Stimulated activated CD8-positive, alpha-beta memory T cell treated with anti-CD3 and anti-CD28 coated beads, Interleukin-7, amount 100 ng/mL, for 48 hours (primary cell): ENCODE data around the gene IGSF3.
"Not testable (repeated sequence)": the region's sequence is repeated elsewhere in the genome, so short reads cannot be mapped to it uniquely, and the experiment has no call there.

Source experiments
- DNase-seq, 2 donors: peaks; one replicate each; pipeline ENCODE4 v3.0.0-alpha.2; 2020; ENCODE audit warnings: low read depth in 1 of 2; ENCODE audit errors: extremely low read depth in 1 of 2

The IGSF3 gene

DNA sequence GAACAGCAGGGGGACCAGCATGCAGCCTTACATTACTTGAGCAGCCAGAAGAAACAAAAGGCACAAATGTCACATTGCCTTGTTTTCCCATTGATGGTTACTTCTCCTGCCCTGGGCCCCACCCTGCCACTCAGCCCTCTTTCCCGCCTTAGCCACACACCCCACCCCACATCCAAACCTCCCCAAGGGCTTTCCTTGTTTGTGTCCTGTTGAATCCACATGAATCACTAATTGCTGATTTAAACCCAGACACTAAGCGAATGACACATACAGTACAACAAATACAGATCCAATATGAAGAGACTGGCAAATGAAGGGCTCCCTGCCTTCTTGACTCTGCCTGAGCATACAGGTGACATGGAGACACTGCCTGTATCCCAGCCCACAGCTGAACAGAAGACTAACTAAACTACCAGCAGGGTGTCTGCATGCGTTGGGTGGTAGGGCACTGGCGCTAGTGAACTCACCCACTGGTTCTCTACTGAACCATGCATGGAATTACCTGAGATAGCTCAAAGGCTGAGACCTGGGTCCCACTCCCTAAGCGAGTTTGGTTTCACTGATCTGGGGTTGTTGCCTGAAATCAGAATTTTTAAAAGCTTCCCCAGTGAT, 3.1 kb downstream of the IGSF3 start:
- DNase-seq: no peak

GRCh38 chr1:116663821-116664220, 3.7 kb downstream of the IGSF3 start:
- DNase-seq: no peak

DNA sequence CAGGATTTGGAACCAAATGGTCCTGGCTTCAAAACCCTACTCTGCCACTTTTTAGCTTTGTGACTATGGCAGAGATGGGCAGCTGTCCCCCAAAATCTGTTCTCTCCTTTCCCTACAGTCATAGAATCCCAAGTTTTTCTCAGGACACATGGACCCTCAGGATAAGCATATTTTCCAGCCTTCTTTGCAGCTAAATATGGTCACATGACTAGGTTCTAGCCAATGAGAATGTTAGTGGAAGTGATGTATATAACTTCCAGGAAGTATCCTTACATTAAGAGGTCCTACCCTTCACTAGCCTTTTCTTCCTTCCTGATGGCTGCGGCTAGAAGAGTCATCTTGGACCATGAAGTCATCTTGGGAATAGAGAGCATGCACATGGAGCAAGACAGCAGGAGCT, 5.9 kb downstream of the IGSF3 start:
- DNase-seq: no peak

DNA sequence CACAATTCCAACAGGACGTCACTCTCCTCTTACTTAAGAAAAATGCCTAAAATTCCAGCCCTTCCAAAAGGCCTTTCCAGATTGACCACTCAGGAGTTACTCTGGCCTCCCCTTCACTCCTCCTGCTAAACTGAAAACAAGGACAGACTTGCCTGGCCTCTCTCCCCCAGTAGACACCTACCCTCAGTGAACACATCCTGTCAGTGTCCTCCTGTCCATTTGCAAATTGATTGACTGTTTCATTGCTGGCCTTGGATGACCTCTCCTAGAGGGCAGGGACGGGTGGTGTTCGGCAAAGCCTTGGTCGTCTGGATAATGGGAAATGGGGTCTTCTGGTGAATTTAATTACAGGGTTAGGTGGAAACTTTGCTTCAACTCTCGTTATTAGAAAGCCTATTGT, 8.9 kb downstream of the IGSF3 start:
- not testable (repeated sequence) for DNase-seq

GRCh38 chr1:116657836-116658235, 9.7 kb downstream of the IGSF3 start:
- not testable (repeated sequence) for DNase-seq

DNA sequence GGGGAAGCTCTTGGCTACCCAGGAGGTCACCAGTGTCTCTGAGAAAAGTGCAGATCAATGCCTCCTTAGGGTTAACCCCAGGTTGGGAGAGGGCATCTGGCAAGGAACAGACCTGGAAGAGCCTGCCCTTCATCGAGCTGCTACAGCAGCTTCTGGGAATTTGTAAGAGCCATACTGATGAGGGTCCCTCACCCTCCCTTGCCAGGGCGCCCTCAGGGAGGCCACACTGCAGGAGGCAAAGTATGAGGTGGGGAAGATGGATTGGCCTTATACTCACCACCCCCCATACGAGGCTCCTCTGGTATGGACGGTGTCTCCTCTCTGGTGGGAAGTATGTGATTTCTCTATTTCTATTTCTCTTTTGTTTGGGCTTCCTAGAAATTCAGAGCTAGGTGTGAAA, 13.2 kb downstream of the IGSF3 start:
- no peak for DNase-seq

DNA sequence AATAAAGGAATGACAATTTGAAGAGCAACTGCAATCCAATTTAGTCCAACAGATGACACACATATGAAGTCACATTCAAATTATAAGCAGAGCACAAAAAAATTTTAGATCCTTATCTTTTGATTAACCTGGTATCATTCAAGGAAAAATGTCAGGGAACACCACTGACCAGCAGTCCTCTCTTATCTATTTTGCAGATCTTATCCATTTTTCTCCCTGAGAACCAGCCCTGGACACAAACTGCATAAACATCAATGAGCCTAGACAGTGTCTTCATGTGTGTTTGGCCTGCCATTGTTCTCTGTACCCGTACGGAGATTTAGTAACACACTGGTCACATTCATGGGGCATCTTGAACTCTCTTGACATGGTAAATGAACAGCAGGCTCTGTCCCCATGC, 14.9 kb downstream of the IGSF3 start:
- DNase-seq: not testable (repeated sequence)

- not testable (repeated sequence) for DNase-seq
These were observed 16.8 kb downstream of the IGSF3 start for GRCh38 chr1:116650781-116651180.

- not testable (repeated sequence) for DNase-seq
These were observed 18.5 kb downstream of the IGSF3 start for GRCh38 chr1:116649041-116649440.

GRCh38 chr1:116648325-116648724, 19.2 kb downstream of the IGSF3 start:
- DNase-seq: not testable (repeated sequence)

DNA sequence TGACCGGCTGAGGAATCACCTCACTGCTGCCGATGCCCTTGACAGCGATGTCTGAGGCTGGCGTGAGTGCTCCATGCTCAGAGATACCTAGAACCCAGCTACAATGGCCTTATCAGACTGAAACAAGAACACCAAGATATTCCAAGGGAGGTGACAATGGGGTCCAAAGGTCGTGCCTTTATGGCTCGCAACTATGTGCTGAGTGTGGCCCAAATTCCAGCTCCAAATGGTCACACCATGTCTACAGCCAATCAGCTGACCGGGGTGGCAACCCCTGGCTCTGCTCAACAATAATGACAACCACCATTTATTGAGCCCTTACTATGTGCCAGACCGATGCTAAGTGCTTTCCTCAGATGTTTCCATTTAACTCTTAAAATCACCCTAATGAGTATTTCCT, 20.3 kb downstream of the IGSF3 start:
- DNase-seq: not testable (repeated sequence)

- DNase-seq: not testable (repeated sequence)
These were observed 20.8 kb downstream of the IGSF3 start for GRCh38 chr1:116646673-116647170.

- DNase-seq: not testable (repeated sequence)
These were observed 21.5 kb downstream of the IGSF3 start for GRCh38 chr1:116645802-116646672.

DNA sequence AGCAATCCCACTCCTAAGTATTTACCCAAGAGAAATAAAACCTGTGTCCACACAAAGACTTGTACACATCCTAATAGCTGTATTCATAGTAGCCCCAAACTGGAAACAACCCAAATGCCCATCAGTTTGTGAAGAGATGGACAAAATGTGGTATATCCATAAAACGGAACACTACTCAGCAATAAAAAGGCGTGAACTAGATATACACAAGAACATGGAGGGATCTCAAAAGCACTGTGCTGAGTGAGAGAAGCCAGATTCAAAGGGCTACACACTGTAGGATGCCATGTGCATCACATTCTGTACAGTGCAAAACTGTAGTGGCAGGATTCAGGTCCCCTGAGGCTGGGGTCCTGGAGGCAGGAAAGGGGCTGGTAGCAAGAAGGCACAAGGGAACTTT, 22.5 kb downstream of the IGSF3 start:
- DNase-seq: not testable (repeated sequence)

DNA sequence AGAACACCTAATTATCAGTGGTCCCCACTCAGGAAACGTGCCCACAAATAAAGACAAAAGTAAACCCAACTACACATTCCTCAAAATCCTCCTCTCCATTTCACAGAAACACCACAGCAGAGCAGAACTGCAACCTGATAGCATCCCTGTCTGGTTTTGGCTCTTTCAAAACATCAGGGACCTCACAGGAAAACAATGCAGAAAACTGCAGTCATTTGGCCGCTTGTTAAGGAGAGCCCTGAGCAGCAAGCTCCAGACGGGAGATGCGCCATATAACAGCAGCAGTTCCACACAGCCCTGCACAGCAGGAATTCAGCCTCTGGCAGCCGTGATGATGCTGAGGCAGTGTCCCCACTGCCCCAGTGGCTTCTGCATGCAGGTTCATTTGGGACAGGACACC, 23.4 kb downstream of the IGSF3 start:
- DNase-seq: not testable (repeated sequence)

GRCh38 chr1:116643281-116643751, 24.2 kb downstream of the IGSF3 start:
- DNase-seq: not testable (repeated sequence)

DNA sequence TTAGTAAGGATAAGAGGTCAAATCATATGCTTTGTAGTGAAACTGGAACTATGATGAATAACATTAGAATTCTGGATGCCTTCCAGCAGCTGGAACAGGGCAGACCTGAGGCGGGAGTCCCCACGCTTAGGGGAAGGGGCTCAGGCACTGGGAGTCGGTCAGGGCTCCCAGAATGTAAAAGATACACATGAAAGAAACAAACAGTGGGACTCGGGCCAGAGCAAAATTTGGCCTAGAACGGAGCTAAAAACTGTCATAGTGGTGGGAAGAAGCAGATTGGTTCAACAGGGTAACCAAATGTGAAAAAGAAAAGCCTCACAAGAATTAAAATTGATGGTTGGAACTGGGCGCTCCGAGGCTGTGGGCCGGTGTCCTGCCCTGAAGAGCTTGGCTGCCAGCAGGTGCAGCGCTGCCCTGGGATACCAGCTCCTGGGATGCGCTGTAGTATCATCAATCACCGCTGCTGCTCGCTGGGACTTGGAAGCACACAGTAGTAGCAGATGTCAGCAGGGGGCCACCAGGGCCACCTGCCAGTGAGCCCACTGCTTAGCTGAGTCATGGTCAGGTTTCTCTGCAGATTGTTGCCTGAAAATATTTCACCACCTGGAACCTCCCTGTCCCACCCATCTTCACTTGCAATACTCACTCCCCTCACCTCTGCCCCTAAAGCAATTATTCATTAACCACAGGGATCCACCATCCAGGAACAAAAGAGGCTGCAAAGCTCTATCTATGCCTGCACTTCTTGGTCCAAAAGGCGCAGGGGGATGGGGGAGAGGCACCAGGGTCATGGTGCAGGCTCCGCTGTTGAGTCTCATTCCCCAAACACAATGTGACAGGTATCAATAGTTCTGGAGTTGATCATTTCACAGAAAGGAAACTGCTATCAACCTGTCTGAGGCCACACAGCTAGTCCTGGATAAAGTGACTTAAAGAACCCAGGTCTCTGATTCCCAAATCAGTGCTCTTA, 24.9 kb downstream of the IGSF3 start:
- DNase-seq: not testable (repeated sequence)

GRCh38 chr1:116637583-116637982, 29.9 kb downstream of the IGSF3 start:
- not testable (repeated sequence) for DNase-seq

- not testable (repeated sequence) for DNase-seq
These were observed 30.9 kb downstream of the IGSF3 start for GRCh38 chr1:116636584-116636983.

DNA sequence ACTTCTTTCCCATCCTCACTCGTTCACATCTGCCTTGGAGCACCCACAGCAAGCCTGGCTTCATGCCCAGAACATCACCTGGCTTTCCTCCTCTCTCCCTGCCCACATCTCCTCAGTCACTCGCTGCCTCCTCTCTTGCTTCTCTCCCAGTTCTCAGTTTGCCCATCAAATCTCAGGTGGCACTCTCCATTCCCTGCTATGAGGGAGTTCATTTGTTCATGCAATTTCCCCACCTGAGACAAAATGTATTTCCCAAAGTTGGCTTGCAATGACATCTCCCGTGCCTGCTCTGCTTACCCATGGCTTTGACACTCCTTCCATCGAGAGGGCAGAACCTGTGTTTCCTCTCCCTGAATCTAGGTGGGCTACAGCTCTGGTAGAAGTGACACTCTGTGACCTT, 33.1 kb downstream of the IGSF3 start:
- not testable (repeated sequence) for DNase-seq
